ENCODE results near the gene TAF7. TPM values are rescaled to one million over a fixed set of nuclear protein-coding genes. Genes with fewer than 3 reads are reported as not detected.

Gene TAF7
- total RNA-seq, 1 experiment from 2014 or later = 78.7 TPM

- Histone ChIP-seq H3K27me3 (replicated peaks; ENCODE audit: control insufficient read depth, insufficient read depth, low read length) (no peaks in the 10 kb centered on the region), H3K36me3 (ENCODE audit: control insufficient read depth, insufficient read depth, low read length) (no peaks in the 10 kb centered on the region), H3K4me1 (no peaks in the 10 kb centered on the region), H3K9me3 (no peaks in the 10 kb centered on the region), H3K4me3 (ENCODE audit: low read depth, low read length) (no peak overlapping the region)
- BruUV-seq (replicated peaks) = no TSS peak
- Mint-ChIP-seq H3K4me1 (ENCODE audit: low read depth, unreplicated experiment) (no peaks in the 10 kb centered on the region), H3K27ac (ENCODE audit: unreplicated experiment) (no peak overlapping the region), H3K27me3 (ENCODE audit: insufficient read depth, unreplicated experiment) (no peaks in the 10 kb centered on the region), H3K4me3 (ENCODE audit: unreplicated experiment) (no peak overlapping the region), H3K36me3 (ENCODE audit: insufficient read depth, unreplicated experiment) (no peaks in the 10 kb centered on the region), H3K9me3 (ENCODE audit: unreplicated experiment) (no peaks in the 10 kb centered on the region)
- POLR2A ChIA-PET = no interaction called here
- intact Hi-C loops (cut with micrococcal nuclease; ENCODE audit: unreplicated experiment) = no loop called here
- CTCF ChIA-PET = interaction anchor here (0.8 to 1.1 kb wide), 2 partner anchors 236 to 239 kb away, joined by 3 read pairs; no protein-coding TSS in a partner anchor
- no peak for TF ChIP-seq CTCF (IDR thresholded peaks at IDR 0.05; ENCODE audit: insufficient read depth in 1 of 2, low read depth in 1 of 2, low read length in 1 of 2, severe bottlenecking in 1 of 2, unreplicated experiment in 1 of 2)
- DNase-seq = no peak
Observed at GRCh38 chr5:141328231-141328630, 7.6 kb upstream of the TAF7 start.

- Mint-ChIP-seq H3K4me1 (ENCODE audit: low read depth, unreplicated experiment) (no peaks in the 10 kb centered on the region), H3K27ac (ENCODE audit: unreplicated experiment) (peak overlapping the region; percentile 88), H3K36me3 (ENCODE audit: insufficient read depth, unreplicated experiment) (no peaks in the 10 kb centered on the region), H3K9me3 (ENCODE audit: unreplicated experiment) (no peaks in the 10 kb centered on the region), H3K27me3 (ENCODE audit: insufficient read depth, unreplicated experiment) (no peaks in the 10 kb centered on the region), H3K4me3 (ENCODE audit: unreplicated experiment) (peak overlapping the region; percentile 93)
- ChIA-PET POLR2A (no interaction called here), CTCF (interaction anchor here (0.9 to 1.5 kb wide), 2 partner anchors 87 to 238 kb away, joined by 3 to 4 read pairs; partner anchors contain the start of gene PCDHGA10)
- BruUV-seq (replicated peaks) = TSS peak; percentile 61
- Histone ChIP-seq H3K36me3 (ENCODE audit: control insufficient read depth, insufficient read depth, low read length) (no peaks in the 10 kb centered on the region), H3K9me3 (no peaks in the 10 kb centered on the region), H3K27me3 (replicated peaks; ENCODE audit: control insufficient read depth, insufficient read depth, low read length) (no peaks in the 10 kb centered on the region), H3K4me3 (ENCODE audit: low read depth, low read length) (peak overlapping the region; percentile 39), H3K4me1 (no peaks in the 10 kb centered on the region)
- peak; percentile 80 to 85 for TF ChIP-seq CTCF (IDR thresholded peaks at IDR 0.05; ENCODE audit: insufficient read depth in 1 of 2, low read depth in 1 of 2, low read length in 1 of 2, severe bottlenecking in 1 of 2, unreplicated experiment in 1 of 2)
- intact Hi-C loops (cut with micrococcal nuclease; ENCODE audit: unreplicated experiment) = loop anchor here (1.0 to 2.0 kb wide), 4 partner anchors 33 to 238 kb away; partner anchors contain the start of gene PCDHGB2
- DNase-seq = peak; percentile 82 to 85
Observed at GRCh38 chr5:141326088-141326854, 5.7 kb upstream of the TAF7 start.

GRCh38 chr5:141322261-141322660 lies 1.7 kb upstream of the TAF7 start:
- intact Hi-C loops (cut with micrococcal nuclease; ENCODE audit: unreplicated experiment) = loop anchor here (5.0 kb wide), 1 partner anchor 90 kb away; the partner anchor contains the start of gene PCDHGA10
- BruUV-seq (replicated peaks) = no TSS peak
- Histone ChIP-seq H3K36me3 (ENCODE audit: control insufficient read depth, insufficient read depth, low read length) (peaks cover 6% of the 10 kb centered on the region; the same call in 1 of the 2 replicates), H3K9me3 (peaks cover 22% of the 10 kb centered on the region), H3K27me3 (replicated peaks; ENCODE audit: control insufficient read depth, insufficient read depth, low read length) (no peaks in the 10 kb centered on the region), H3K4me3 (ENCODE audit: low read depth, low read length) (no peak overlapping the region), H3K4me1 (peaks cover 5% of the 10 kb centered on the region; the same call in 1 of the 2 replicates)
- Mint-ChIP-seq H3K4me3 (ENCODE audit: unreplicated experiment) (no peak overlapping the region), H3K27ac (ENCODE audit: unreplicated experiment) (no peak overlapping the region), H3K9me3 (ENCODE audit: unreplicated experiment) (peaks cover 21% of the 10 kb centered on the region), H3K36me3 (ENCODE audit: insufficient read depth, unreplicated experiment) (peaks cover 38% of the 10 kb centered on the region), H3K27me3 (ENCODE audit: insufficient read depth, unreplicated experiment) (no peaks in the 10 kb centered on the region), H3K4me1 (ENCODE audit: low read depth, unreplicated experiment) (peaks cover 6% of the 10 kb centered on the region)
- ChIA-PET POLR2A (no interaction called here), CTCF (no interaction called here)
- DNase-seq = no peak
- TF ChIP-seq CTCF (IDR thresholded peaks at IDR 0.05; ENCODE audit: insufficient read depth in 1 of 2, low read depth in 1 of 2, low read length in 1 of 2, severe bottlenecking in 1 of 2, unreplicated experiment in 1 of 2) = no peak
